Measurements from ENCODE around the gene MARCO.

DNA sequence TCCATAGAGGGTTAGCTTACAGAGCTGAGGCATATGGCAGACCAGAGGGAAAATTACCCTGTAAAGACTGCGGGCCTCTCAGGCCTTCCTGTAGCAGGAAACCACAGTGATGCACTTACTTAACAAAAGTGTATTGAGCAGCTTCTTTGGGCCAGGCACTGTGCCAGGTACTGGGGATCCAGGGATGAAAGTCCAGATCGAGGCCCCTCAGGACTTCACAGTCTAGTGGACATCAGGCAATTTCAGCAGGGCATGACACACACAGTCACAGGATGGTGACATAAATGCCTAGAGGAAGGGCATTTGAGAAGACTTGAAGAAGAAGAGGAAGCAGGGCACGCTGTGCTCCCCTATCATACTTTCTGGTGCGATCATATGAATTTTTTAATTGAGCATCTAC, 71.7 kb downstream of the MARCO start:
- TF ChIP-seq, protein P1, sequence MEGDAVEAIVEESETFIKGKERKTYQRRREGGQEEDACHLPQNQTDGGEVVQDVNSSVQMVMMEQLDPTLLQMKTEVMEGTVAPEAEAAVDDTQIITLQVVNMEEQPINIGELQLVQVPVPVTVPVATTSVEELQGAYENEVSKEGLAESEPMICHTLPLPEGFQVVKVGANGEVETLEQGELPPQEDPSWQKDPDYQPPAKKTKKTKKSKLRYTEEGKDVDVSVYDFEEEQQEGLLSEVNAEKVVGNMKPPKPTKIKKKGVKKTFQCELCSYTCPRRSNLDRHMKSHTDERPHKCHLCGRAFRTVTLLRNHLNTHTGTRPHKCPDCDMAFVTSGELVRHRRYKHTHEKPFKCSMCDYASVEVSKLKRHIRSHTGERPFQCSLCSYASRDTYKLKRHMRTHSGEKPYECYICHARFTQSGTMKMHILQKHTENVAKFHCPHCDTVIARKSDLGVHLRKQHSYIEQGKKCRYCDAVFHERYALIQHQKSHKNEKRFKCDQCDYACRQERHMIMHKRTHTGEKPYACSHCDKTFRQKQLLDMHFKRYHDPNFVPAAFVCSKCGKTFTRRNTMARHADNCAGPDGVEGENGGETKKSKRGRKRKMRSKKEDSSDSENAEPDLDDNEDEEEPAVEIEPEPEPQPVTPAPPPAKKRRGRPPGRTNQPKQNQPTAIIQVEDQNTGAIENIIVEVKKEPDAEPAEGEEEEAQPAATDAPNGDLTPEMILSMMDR (IDR thresholded peaks at IDR 0.05; ENCODE audit: low read depth, low read length): no peak
- TF ChIP-seq EZH2phosphoT487 (IDR thresholded peaks at IDR 0.05; ENCODE audit: low read depth): no peak

Measured in OCI-LY3 (cell line).